DOHH2 (cell line): ENCODE results near the gene GP1BB.

Experiments used
- H3F3A ChIP-seq: fragments of 200-600 bp; sonication (generic), shearing (Covaris generic); 2 replicates; pipeline ENCODE4 v1.6.0; 2016; ENCODE audit warnings: antibody characterized with exemption, mild to moderate bottlenecking; ENCODE audit not compliant: control insufficient read depth, insufficient read depth
- H3K27ac ChIP-seq: fragments of 200-600 bp; sonication (generic); 2 replicates; pipeline ENCODE4 v1.5.1; 2014; ENCODE audit warnings: low read depth, mild to moderate bottlenecking, low read length, moderate library complexity
- H3K27me3 ChIP-seq: fragments of 200-600 bp; sonication (generic); 2 replicates; pipeline ENCODE4 v1.6.1; 2014; ENCODE audit warnings: mild to moderate bottlenecking, low read length, mixed read lengths; ENCODE audit not compliant: control insufficient read depth
- H3K36me3 ChIP-seq: fragments of 200-600 bp; sonication (generic); 2 replicates; pipeline ENCODE4 v1.6.1; 2014; ENCODE audit warnings: mild to moderate bottlenecking, low read length, moderate library complexity, mixed read lengths; ENCODE audit not compliant: control insufficient read depth
- H3K4me1 ChIP-seq: fragments of 200-600 bp; sonication (generic); 2 replicates; pipeline ENCODE4 v1.6.1; 2014; ENCODE audit warnings: mild to moderate bottlenecking, low read length, mixed read lengths; ENCODE audit not compliant: control insufficient read depth
- H3K4me2 ChIP-seq: fragments of 200-600 bp; sonication (generic); 2 replicates; pipeline ENCODE4 v1.6.0; 2014; ENCODE audit warnings: mild to moderate bottlenecking, low read length, moderate library complexity
- H3K4me3 ChIP-seq: fragments of 200-600 bp; sonication (generic); 2 replicates; pipeline ENCODE4 v1.5.1; 2014; ENCODE audit warnings: mild to moderate bottlenecking, low read length, mixed read lengths
- H3K79me2 ChIP-seq: fragments of 200-600 bp; sonication (generic); 2 replicates; pipeline ENCODE4 v1.6.1; 2014; ENCODE audit warnings: mild to moderate bottlenecking, low read length, mixed read lengths; ENCODE audit not compliant: control insufficient read depth
- H3K9me2 ChIP-seq: fragments of 200-600 bp; sonication (generic); replicated peaks from 2 replicates; pipeline ENCODE4 v1.6.1; 2014; ENCODE audit warnings: mild to moderate bottlenecking, low read length, mixed read lengths; ENCODE audit not compliant: control insufficient read depth
- H3K9me3 ChIP-seq: fragments of 200-600 bp; sonication (generic); 2 replicates; pipeline ENCODE4 v1.6.1; 2014; ENCODE audit warnings: antibody characterized with exemption, low read length, mixed read lengths; ENCODE audit not compliant: control insufficient read depth, insufficient read depth
- H4K20me1 ChIP-seq: fragments of 200-600 bp; sonication (generic); 2 replicates; pipeline ENCODE4 v1.6.0; 2014; ENCODE audit warnings: low read depth, mild to moderate bottlenecking, antibody characterized with exemption, low read length, moderate library complexity; ENCODE audit not compliant: control insufficient read depth, insufficient read depth
- EZH2phosphoT487 ChIP-seq: fragments of 200-600 bp; sonication (generic); IDR thresholded peaks from 2 replicates; pipeline ENCODE4 v1.6.1; 2017; ENCODE audit warnings: borderline replicate concordance, mild to moderate bottlenecking, antibody characterized with exemption, low read length, moderate library complexity, mixed read lengths
- TF ChIP-seq, protein P1 (sequence below): fragments of 200-600 bp; sonication (generic); IDR thresholded peaks from one replicate; pipeline ENCODE4 v1.5.1; 2014; ENCODE audit warnings: antibody characterized with exemption, mild to moderate bottlenecking, low read depth, low read length; ENCODE audit not compliant: poor library complexity, severe bottlenecking

Gene GP1BB

DNA sequence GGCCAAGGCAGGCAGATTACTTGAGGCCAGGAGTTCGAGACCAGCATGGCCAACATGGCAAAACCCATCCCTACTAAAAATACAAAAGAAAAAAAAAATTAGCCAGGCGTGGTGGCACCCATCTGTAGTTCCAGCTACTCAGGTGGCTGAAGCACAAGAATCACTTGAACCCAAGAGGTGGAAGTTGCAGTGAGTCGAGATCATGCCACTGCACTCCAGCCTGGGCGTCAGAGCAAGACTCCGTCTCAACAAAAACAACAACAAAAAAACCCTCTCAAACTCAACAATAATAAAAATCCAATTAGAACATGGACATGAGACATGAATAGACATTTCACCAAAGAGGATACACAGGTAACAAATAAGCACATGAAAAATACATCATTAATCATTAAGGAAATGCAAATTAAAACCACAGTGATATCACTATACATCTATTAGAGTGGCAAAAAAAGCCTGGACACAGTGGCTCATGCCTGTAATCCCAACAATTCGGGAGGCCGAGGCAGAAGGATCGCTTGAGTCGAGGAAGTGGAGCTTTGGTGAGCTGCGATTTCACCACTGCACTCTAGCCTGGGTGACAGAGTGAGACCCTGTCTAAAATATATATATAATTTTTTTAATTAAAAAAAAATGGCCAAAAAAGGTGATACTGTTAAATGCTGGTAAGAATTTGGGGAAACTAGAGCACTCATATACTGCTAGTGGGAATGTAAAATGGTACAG, 21.8 kb upstream of the GP1BB start:
- no peaks in the 10 kb centered on the region for H3K79me2 ChIP-seq
- no peaks in the 10 kb centered on the region for H4K20me1 ChIP-seq
- TF ChIP-seq, protein P1, sequence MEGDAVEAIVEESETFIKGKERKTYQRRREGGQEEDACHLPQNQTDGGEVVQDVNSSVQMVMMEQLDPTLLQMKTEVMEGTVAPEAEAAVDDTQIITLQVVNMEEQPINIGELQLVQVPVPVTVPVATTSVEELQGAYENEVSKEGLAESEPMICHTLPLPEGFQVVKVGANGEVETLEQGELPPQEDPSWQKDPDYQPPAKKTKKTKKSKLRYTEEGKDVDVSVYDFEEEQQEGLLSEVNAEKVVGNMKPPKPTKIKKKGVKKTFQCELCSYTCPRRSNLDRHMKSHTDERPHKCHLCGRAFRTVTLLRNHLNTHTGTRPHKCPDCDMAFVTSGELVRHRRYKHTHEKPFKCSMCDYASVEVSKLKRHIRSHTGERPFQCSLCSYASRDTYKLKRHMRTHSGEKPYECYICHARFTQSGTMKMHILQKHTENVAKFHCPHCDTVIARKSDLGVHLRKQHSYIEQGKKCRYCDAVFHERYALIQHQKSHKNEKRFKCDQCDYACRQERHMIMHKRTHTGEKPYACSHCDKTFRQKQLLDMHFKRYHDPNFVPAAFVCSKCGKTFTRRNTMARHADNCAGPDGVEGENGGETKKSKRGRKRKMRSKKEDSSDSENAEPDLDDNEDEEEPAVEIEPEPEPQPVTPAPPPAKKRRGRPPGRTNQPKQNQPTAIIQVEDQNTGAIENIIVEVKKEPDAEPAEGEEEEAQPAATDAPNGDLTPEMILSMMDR, result no peak
- TF ChIP-seq EZH2phosphoT487, result no peak
- H3F3A ChIP-seq, result no peaks in the 10 kb centered on the region
- no peak overlapping the region for H3K4me2 ChIP-seq
- H3K9me3 ChIP-seq, result no peaks in the 10 kb centered on the region
- H3K9me2 ChIP-seq, result no peaks in the 10 kb centered on the region
- H3K4me3 ChIP-seq, result no peak overlapping the region
- no peaks in the 10 kb centered on the region for H3K4me1 ChIP-seq
- no peak overlapping the region for H3K27ac ChIP-seq
- no peaks in the 10 kb centered on the region for H3K27me3 ChIP-seq
- H3K36me3 ChIP-seq, result no peaks in the 10 kb centered on the region

DNA sequence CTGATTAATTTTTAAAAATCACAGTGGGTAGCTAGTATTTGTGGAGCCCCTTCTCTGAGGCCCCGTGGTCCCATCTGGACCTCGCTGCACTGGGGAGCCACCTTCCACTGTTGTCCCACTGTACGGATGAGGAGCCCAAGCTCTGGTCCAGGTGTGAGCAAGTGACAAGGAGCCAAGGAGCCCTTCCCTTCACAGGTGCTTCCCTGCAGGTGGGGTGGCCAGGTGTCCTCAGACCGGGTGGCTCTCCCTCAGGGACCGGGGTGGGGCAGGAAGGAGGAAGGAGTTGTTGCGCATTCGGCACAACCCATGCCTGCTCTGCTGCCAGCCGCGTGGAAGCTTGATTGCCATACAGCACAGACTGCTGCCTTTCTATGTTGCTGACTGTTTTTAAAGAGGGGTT, 19.5 kb upstream of the GP1BB start:
- H3K4me2 ChIP-seq, result no peak overlapping the region
- no peaks in the 10 kb centered on the region for H3F3A ChIP-seq
- H4K20me1 ChIP-seq, result no peaks in the 10 kb centered on the region
- no peak for TF ChIP-seq EZH2phosphoT487
- TF ChIP-seq, protein P1, result no peak
- no peaks in the 10 kb centered on the region for H3K4me1 ChIP-seq
- H3K9me2 ChIP-seq, result no peaks in the 10 kb centered on the region
- no peaks in the 10 kb centered on the region for H3K36me3 ChIP-seq
- no peaks in the 10 kb centered on the region for H3K9me3 ChIP-seq
- no peak overlapping the region for H3K27ac ChIP-seq
- H3K27me3 ChIP-seq, result no peaks in the 10 kb centered on the region
- no peaks in the 10 kb centered on the region for H3K79me2 ChIP-seq
- H3K4me3 ChIP-seq, result no peak overlapping the region

DNA sequence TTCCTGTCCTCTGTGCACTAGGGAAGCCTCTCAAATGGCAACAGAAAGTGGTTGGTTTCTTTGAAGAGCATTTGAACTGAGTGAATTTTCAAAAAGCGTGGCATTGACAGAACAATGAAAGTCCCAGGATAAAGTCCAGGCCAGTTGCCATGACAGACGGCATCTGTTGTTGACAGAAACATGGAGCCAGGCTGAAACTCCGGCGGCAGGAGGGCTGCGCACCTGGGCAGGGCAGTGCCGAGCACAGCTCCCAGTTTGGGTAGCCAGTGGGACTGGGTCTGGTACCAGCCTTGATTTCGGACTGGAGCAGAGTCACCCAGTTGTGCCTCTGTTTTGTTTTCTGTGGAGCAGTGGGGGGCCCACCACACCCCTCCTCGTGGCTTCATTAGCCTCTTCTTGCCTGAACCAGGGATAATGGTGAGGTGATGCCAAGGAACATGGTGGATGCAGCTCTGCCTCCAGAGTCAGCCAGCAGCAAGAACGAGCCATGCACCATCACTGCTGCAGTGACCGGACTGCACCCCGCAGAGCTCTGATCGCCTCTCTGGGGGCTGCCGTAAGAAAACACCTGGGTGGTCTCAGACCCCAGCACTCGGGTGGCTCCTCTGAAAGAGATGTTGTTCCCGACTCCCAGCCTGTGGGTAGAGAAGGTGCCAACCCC, 18.9 kb upstream of the GP1BB start:
- H3K27ac ChIP-seq, result no peak overlapping the region

More for the DNA sequence above, 18.9 kb upstream of the GP1BB start:
- Histone ChIP-seq H3K4me1 (no peaks in the 10 kb centered on the region), H3K4me3 (no peak overlapping the region), H3F3A (no peaks in the 10 kb centered on the region), H3K9me2 (no peaks in the 10 kb centered on the region), H3K79me2 (no peaks in the 10 kb centered on the region), H3K27me3 (no peaks in the 10 kb centered on the region), H3K36me3 (no peaks in the 10 kb centered on the region), H4K20me1 (no peaks in the 10 kb centered on the region), H3K9me3 (no peaks in the 10 kb centered on the region), H3K4me2 (no peak overlapping the region)
- TF ChIP-seq EZH2phosphoT487, result no peak
- TF ChIP-seq, protein P1, result no peak
